GM18498 (cell line): ENCODE measurements around the gene ITCH.
"Not testable (repeated sequence)": the region's sequence is repeated elsewhere in the genome, so short reads cannot be mapped to it uniquely, and the experiment has no call there.

Source experiments
- ATAC-seq: cut with Tn5 transposase; IDR thresholded peaks from one replicate; pipeline ENCODE4 v1.9.1; 2021; ENCODE audit warnings: mild to moderate bottlenecking, moderate library complexity; ENCODE audit not compliant: unreplicated experiment

ITCH gene

GRCh38 chr20:34363062-34363464, at the start of gene ITCH:
TSS of gene ITCH (plus strand) at chr20:34363273. CDS start at chr20:34393812, 30,539 bp downstream.
- peak; percentile 95 for ATAC-seq

DNA sequence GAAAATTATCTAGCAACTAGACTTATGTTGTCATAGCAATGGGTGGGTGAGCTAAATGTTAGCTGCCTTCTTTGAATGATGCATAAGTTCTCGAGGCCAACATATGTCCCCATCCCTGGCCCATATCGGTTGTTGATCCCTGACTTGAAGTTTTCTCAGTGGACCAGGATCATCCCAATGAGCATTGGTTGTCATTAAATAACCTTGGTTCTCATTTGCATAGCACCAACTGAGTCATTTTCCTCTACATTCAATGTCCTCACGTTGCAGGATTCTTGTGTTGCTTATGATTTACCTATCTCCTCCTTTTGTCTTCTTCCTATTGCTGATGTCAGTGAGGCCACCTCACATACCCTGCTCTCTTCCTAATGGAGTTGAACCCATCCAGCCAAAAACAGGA, 47.8 kb upstream of the ITCH start:
- ATAC-seq = no peak

- ATAC-seq = no peak
Observed at GRCh38 chr20:34316196-34316814, 46.8 kb upstream of the ITCH start.

DNA sequence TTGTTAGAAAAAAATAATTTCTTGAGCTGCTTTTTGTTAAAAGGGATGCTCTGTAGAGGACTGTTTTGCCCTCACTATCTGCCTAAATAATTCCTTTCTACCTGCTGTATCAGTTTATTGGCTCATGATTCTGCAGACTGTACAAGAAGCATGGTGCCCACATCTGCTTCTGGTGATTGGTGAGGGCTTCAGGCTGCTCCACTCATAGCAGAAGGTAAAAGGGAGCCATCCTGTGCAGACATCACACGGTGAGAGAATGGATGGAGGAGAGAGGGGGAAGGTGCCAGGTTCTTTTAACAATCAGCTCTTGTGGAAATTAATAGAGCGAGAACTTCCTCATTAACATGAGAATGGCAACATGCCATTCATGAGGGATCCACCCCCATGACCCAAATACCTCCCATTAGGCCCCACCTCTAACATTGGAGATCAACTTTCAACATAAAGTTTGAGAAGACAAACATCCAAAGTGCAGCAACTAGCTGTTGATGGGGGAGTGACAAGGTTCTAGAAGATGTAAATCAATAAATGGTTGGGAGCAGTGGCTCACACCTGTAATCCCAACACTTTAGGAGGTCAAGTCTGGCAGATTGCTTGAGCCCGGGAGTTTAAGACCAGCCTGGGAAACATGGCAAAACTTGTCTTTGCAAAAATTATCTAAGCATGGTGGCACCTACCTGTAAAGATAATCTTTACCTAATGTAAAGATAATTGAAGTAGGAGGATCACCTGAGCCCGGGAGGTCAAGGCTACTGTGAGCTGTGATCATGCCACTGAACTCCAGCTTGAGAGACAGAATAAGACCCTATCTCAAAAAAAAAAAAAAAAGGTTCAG, 44.2 kb upstream of the ITCH start:
- ATAC-seq = no peak

DNA sequence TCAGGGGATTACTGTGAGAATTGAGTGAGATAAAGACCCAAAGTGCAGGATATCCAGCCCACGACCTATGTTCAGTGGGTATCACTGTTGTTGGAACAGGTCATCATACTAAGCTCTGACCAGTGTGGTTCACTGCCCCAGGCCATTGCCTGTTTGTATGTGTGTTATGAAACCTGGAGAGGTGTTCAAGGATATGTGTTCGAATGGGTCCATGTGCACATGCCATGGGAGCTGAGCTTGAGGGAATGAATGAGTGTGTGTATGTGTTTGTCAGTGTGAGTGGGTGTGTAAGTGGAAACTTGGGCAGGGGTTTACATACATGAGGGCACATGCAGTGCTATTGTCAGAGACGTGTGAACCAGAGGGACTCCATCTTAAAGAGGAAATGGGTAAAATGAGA, 42.2 kb upstream of the ITCH start:
- no peak for ATAC-seq

DNA sequence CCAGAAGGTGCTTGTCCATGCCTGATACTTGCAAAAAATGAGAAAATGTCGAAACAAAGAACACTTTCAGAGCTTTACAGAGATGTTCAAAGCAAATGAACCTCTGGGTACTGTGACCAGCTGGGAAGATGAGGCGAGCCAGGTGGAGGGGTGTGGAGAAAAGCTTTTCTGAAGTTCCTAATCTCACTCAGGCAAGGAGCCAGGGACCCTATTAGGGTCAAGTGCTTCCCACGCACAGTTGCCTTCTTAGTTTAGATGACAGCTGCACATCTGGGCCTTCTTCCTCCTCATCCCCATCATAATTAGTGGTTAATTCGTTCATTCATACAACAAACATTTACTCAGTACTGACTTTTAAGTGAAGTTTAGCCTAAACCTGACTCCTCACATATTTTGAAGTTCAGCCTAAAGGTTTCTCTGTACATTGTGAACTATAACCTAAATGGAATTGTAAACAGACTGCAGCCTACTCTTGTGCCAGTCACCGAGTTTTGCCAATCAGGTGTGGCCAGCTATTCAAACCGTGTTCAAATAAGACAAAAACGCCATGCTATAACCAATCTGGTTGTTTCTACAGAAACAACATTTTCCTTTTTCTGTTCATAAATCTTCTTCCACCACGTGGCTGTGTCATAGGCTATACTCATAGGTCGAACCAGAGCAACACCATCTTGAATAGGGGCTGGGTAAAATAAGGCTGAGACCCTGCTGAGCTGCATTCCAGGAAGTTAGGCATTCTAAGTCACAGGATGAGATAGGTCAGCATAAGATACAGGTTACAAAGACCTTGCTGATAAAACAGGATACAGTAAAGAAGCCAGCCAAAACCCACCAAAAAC, 40.6 kb upstream of the ITCH start:
- ATAC-seq = no peak

DNA sequence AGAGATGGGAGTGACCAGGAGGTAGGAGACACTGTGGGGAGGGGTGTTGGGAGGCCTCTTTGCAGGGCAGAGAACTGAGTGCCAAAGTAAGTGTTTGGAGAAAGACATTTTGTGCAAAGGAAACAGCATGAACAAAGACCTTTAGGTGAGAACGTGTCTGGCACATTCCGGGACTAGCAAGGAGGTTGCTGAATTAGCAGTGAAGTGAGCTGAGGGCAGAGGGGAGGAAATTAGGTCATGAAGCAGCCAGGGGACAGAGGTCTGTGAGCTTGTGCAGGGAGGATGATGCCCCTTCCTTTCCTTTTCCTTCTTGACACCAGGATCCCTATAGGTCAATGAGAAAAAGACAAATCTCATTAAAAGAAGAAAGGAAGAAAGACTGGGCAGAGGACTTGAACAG, 38.5 kb upstream of the ITCH start:
- ATAC-seq = no peak

GRCh38 chr20:34328207-34328606, 34.9 kb upstream of the ITCH start:
- ATAC-seq = not testable (repeated sequence)

DNA sequence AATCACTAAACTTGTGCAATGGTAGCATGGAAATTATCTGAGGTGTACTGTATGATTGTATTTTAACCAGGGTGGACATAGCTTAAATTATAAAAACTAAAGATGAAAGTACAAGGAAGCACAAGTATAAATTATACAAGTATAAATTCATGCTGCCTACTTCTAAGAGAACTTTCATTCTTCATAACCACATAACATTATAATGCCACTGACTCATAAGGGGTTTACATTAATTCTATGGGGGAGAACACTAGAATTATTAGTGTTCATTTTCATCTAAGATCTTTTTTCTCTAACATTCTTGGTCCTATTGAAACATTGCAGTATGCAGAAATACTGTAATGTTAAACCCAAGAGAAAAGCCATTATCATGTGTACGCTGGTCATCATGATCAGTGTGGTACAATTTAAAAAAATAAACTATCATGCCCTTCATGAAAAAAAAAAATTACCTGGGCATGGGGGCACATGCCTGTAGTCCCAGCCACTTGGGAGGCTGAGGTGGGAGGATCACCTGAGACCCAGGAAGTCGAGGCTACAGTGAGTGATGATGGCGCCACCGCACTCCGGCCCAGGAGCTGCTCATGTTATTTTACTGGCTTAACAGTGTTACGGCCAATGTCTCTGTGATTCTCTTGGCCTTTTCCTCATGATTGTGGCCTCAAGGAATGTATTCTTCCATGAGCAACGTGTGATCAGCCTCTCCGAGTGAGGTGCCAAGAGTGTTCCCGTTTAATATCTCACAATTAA, 34.0 kb upstream of the ITCH start:
- no peak for ATAC-seq

DNA sequence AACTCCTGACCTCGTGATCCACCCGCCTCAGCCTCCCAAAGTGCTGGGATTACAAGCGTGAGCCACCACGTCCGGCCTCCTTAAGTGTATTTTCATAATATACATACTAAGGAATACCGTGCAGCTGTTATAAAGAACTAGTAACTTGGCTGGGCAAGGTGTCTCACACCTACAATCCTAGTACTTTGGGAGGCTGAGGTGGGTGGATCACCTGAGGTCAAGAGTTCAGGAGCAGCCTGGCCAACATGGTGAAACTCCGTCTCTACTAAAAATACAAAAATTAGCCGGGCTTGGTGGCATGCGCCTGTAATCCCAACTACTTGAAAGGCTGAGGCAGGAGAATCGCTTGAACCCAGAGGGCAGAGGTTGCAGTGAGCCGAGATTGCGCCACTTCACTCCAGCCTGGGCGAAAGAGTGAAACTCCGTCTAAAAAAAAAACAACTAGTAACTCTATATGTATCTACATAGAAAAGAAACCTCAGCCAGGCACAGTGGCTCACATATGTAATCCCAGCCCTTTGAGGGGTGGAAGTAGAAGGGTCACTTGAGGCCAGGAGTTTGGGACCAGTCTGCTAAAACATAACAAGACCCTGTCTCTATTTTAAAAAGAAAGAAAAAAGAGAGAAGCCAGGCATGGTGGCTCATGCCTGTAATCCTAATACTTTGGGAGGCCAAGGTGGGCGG, 32.1 kb upstream of the ITCH start:
- not testable (repeated sequence) for ATAC-seq

GRCh38 chr20:34331838-34332237, 31.2 kb upstream of the ITCH start:
- no peak for ATAC-seq

DNA sequence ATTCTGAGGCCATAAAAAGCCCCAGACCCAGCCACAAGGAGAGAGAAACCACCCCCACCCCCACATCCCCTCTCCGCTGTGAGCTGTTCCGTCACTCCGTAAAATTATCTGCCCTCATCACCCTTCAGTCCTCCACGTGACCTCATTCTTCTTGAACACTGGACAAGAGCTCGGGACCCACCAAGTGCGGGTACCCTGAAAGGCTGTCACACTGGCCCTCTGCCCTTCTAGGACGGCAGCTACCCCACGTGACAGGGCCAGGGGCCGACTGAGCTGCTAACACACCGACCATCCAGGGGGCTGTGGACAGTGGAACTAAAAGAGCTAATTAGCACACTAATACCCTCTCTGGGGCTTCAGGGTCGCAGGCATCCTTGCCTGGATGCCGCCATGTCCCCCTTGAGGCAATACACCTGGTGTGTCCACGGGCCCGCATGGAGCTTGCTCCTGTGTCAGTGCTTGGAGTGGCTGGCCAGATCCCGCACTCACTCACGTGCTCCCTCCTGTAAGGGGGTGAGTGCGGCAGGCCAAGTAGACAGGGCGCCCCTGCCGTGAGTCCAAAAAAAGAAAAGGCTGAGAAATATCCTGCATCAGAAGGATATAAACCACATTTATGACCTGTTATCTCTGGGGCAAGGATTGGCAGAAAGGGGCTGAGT, 30.7 kb upstream of the ITCH start:
- ATAC-seq = no peak

GRCh38 chr20:34333786-34334185, 29.3 kb upstream of the ITCH start:
- ATAC-seq = no peak

GRCh38 chr20:34334654-34335407, 28.2 kb upstream of the ITCH start:
- no peak for ATAC-seq

DNA sequence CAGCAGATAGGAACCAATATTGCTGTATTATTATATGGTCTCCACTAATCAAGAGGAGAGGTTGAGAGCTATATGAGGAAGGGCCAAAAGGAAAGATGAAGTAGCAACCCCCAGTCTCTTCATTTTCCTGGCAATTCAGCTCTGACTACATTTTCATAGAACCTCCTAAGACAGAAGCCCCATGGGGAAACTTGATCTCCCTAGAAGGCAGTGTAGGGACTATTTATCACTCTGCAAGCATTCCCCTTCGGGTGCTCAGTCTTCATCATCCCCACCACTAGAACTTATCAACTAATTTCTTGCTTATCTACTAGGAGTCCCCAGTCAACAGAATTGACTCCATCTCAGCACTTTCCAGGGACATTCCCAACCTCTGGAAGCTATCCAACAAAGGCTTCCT, 25.5 kb upstream of the ITCH start:
- no peak for ATAC-seq

DNA sequence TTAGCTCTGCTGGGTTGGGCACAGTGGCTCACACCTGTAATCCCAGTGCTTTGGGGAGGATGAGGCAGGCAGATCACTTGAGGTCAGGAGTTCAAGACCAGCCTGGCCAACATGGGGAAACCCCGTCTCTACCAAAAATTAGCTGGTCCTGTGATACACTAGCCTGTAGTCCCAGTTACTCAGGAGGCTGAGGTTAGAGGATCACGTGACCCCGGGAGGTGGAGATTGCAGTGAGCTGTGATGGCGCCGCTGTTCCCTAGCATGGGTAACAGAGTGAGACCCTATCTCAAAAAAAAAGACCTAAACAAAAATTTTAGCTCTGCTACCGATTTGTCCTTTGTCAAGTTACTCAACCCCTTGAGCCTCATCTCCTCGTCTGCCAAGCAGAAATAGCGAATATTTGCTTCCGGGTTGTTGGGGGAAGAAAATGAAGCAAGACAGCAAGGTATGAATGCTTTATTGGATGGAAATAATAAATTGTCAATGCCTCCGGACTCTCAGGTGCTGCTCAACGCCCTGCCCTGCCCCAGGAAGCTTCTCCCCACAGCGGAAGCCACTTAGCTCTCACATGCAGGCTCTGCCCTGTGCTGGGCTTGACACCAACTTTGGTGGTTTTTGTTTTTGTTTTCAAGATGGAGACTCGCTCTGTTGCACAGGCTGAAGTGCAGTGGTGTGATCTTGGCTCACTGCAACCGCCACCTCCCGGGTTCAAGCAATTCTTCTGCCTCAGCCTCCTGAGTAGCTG, 24.9 kb upstream of the ITCH start:
- ATAC-seq = no peak

DNA sequence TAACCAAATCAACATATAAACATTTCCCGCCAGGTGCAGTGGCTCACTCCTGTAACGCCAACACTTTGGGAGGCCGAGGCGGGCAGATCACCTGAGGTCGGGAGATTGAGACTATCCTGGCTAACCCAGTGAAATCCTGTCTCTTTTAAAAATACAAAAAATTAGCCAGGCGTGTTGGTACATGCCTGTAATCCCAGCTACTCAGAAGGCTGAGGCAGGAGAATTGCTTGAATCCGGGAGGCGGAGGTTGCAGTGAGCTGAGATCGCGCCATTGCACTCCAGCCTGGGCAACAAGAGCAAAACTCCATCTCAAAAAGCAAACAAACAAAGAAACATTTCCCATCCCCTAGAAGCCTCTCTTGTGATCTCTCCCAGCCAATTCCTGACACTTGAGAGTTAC, 22.3 kb upstream of the ITCH start:
- ATAC-seq = not testable (repeated sequence)

GRCh38 chr20:34341199-34341598, 21.9 kb upstream of the ITCH start:
- not testable (repeated sequence) for ATAC-seq
